Lung (tissue), 12 donors: ENCODE results near the gene RBM27. TPM values are rescaled to one million over a fixed set of nuclear protein-coding genes. Genes with fewer than 3 reads are reported as not detected.

Source experiments
- ATAC-seq: fragments of 200-7000 bp; cut with Tn5 transposase; one replicate; pipeline ENCODE4 v1.9.1; 2020; ENCODE audit warnings: moderate number of reproducible peaks; ENCODE audit not compliant: insufficient read depth, low FRiP score
- DNase-seq, 3 donors: peaks; one replicate each; pipeline ENCODE4 v3.0.0-alpha.2; 2013 to 2017
- H3K27ac ChIP-seq, 2 donors: one replicate each; pipeline ENCODE4 v1.5.1; 2013; ENCODE audit warnings: mild to moderate bottlenecking in 2 of 2, moderate library complexity in 2 of 2, control low read depth in 1 of 2, inconsistent platforms in 1 of 2, low read depth in 1 of 2, low read length in 1 of 2
- H3K27me3 ChIP-seq, 3 donors: one replicate each; pipeline ENCODE4 v1.5.1; 2013; ENCODE audit warnings: low read length in 2 of 3; ENCODE audit not compliant: control insufficient read depth in 3 of 3, insufficient read depth in 3 of 3
- H3K36me3 ChIP-seq, 4 donors: one replicate each; pipeline ENCODE4 v1.5.1; 2013; ENCODE audit warnings: low read length in 4 of 4, mild to moderate bottlenecking in 1 of 4, moderate library complexity in 1 of 4; ENCODE audit not compliant: control insufficient read depth in 4 of 4, insufficient read depth in 4 of 4
- H3K4me1 ChIP-seq, 5 donors: one replicate each; pipeline ENCODE4 v1.5.1; 2013; ENCODE audit warnings: low read length in 5 of 5, mild to moderate bottlenecking in 2 of 5, moderate library complexity in 1 of 5; ENCODE audit not compliant: control insufficient read depth in 5 of 5, insufficient read depth in 5 of 5
- H3K4me3 ChIP-seq: one replicate; pipeline ENCODE4 v1.5.1; 2013; ENCODE audit warnings: mild to moderate bottlenecking, control low read depth, moderate library complexity
- H3K9ac ChIP-seq, 2 donors: one replicate each; pipeline ENCODE4 v1.5.1; 2013; ENCODE audit warnings: low read length in 2 of 2, control low read depth in 1 of 2; ENCODE audit not compliant: insufficient read depth in 1 of 2
- H3K9me3 ChIP-seq, 4 donors: one replicate each; pipeline ENCODE4 v1.5.1; 2013; ENCODE audit warnings: low read length in 3 of 4, mild to moderate bottlenecking in 1 of 4, moderate library complexity in 1 of 4; ENCODE audit not compliant: control insufficient read depth in 4 of 4, insufficient read depth in 3 of 4
- CTCF ChIP-seq: IDR thresholded peaks from 2 replicates; pipeline ENCODE4 v1.5.1; 2012; ENCODE audit warnings: mild to moderate bottlenecking; ENCODE audit errors: control extremely low read depth, extremely low read depth
- WGBS, 2 donors: extraction: QIAGEN DNeasy Blood & Tissue Kit; methylation state at CpG; one replicate each; pipeline ENCODE4 v1.1.7; 2013; 5-methylcytosine and 5-hydroxymethylcytosine counted together
- polyA plus RNA-seq, 2 donors: library from polyadenylated mRNA; stranded (reverse); fragments of 200-250 nt; gene quantifications; one replicate each; pipeline ENCODE4 v1.2.1, GENCODE V29; 2013
- total RNA-seq, 2 donors: library from RNA; depleted of rRNA in 1 of 2; stranded (reverse); fragments of >200 nt in 1 of 2; gene quantifications; one replicate each; pipeline ENCODE4 v1.2.1, GENCODE V29; 2014 to 2021
- donor health status: control.
- donor health status: control.
- donor health status: Bipolar disorder and iron deficiency.
- donor health status: healthy.
- donor health status: DM: yes; HTN: yes; CAD: no.

The RBM27 gene
- total and polyA plus RNA-seq, 4 donors, result 6.2 to 41.8 (median 9.7) TPM

GRCh38 chr5:146223179-146223578 lies 19.8 kb downstream of the RBM27 start:
- no peak for ATAC-seq
- H3K9ac ChIP-seq, result no peak overlapping the region
- DNase-seq, result no peak
- peaks cover 1 to 16% (median 12%) of the 10 kb centered on the region in 4 donors for H3K36me3 ChIP-seq
- no peaks in the 10 kb centered on the region for H3K27me3 ChIP-seq
- H3K4me1 ChIP-seq, result peaks cover 0 to 8% (median 0%) of the 10 kb centered on the region in 5 donors
- no peak overlapping the region for H3K27ac ChIP-seq
- no peaks in the 10 kb centered on the region for H3K9me3 ChIP-seq
- WGBS, 2 donors, result 98 to 100% methylated on average over 1 of the region's 1 CpG
- no peak for TF ChIP-seq CTCF
- no peak overlapping the region for H3K4me3 ChIP-seq

- Histone ChIP-seq H3K36me3 (peaks cover 11 to 32% (median 14%) of the 10 kb centered on the region in 4 donors), H3K4me3 (no peak overlapping the region), H3K27ac (no peak overlapping the region), H3K9ac (no peak overlapping the region), H3K9me3 (no peaks in the 10 kb centered on the region), H3K27me3 (no peaks in the 10 kb centered on the region), H3K4me1 (peaks cover 0 to 5% (median 0%) of the 10 kb centered on the region in 5 donors)
- no peak for TF ChIP-seq CTCF
- no peak for ATAC-seq
- no peak for DNase-seq
These were observed 25.8 kb downstream of the RBM27 start for GRCh38 chr5:146229222-146229621.

- H3K36me3 ChIP-seq, result peaks cover 13 to 25% (median 24%) of the 10 kb centered on the region in 4 donors
- no peak for TF ChIP-seq CTCF
- no peak overlapping the region for H3K4me3 ChIP-seq
- H3K9me3 ChIP-seq, result no peaks in the 10 kb centered on the region
- H3K27ac ChIP-seq, result no peak overlapping the region
- 92 to 94% methylated on average over 6 of the region's 6 CpGs for WGBS, 2 donors
- H3K9ac ChIP-seq, result no peak overlapping the region
- no peaks in the 10 kb centered on the region for H3K27me3 ChIP-seq
- peaks cover 0 to 5% (median 0%) of the 10 kb centered on the region in 5 donors for H3K4me1 ChIP-seq
- DNase-seq, result no peak
- no peak for ATAC-seq
These were observed 28.8 kb downstream of the RBM27 start for GRCh38 chr5:146232223-146232622.

GRCh38 chr5:146233441-146233840 lies 30.0 kb downstream of the RBM27 start:
- no peak overlapping the region for H3K4me3 ChIP-seq
- TF ChIP-seq CTCF, result no peak
- peaks cover 13 to 29% (median 26%) of the 10 kb centered on the region in 4 donors for H3K36me3 ChIP-seq
- H3K9me3 ChIP-seq, result no peaks in the 10 kb centered on the region
- no peak overlapping the region for H3K9ac ChIP-seq
- DNase-seq (no peak), ATAC-seq (no peak)
- no peaks in the 10 kb centered on the region for H3K27me3 ChIP-seq
- H3K27ac ChIP-seq, result peak overlapping the region in 1 of 2 donors; percentile 57
- H3K4me1 ChIP-seq, result peaks cover 0 to 5% (median 0%) of the 10 kb centered on the region in 5 donors
- 69 to 82% methylated on average over 5 of the region's 5 CpGs for WGBS, 2 donors
